Stimulated activated CD4-positive, alpha-beta T cell treated with anti-CD3 and anti-CD28 coated beads, Interleukin-2, amount 100 ng/mL, for 24 hours (primary cell): ENCODE results near the gene GRM7.
"Not testable (repeated sequence)": the region's sequence is repeated elsewhere in the genome, so short reads cannot be mapped to it uniquely, and the experiment has no call there.

Experiments
- DNase-seq, 2 donors: peaks; one replicate each; pipeline ENCODE4 v3.0.0-alpha.2; 2020

GRM7 gene

DNA sequence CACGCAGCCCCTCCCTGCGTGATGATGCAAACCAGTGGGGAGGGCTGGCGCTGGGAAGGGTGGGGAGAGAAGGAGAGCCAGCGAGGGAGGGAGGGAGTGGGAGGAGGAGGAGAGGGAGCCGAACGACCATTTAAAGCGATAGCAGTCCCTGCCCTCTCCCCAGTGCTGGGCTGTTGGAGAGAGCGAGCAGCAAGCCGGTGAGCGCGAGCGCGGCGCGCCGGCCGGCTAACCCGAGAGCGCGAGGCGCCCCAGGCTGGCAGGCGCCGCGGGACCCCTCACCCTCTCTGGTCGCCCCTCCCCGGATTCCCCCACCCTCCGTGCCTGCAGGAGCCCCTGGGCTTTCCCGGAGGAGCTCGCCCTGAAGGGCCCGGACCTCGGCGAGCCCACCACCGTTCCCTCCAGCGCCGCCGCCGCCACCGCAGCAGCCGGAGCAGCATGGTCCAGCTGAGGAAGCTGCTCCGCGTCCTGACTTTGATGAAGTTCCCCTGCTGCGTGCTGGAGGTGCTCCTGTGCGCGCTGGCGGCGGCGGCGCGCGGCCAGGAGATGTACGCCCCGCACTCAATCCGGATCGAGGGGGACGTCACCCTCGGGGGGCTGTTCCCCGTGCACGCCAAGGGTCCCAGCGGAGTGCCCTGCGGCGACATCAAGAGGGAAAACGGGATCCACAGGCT lies at the start of gene GRM7:
Gene GRM7, plus strand, starts transcription at position 162 of the 671 bp plus-strand sequence.
- no peak for DNase-seq

- no peak for DNase-seq
These were observed 39.5 kb upstream of the GRM7 start for GRCh38 chr3:6821411-6821810.

GRCh38 chr3:6825524-6825923 lies 35.4 kb upstream of the GRM7 start:
- DNase-seq, result no peak

DNA sequence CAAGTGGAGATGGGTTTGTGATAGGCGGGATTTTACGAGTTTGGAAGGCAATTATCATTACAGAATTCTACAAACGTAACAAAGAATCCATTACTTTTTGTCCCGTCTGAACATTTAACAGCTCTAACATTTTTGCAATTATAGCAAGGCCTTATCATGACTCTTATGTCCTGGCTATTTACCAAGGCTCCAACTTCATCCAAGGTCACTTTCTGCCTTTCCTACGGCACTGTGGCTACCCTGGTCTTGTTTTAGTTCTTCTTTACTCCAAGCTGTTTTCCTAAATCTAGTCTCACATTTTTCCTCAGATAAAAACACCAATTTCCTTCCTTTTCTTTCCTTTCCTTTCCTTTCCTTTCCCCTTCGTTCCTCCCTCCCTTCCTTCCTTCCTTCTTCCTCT lies 33.5 kb upstream of the GRM7 start:
- DNase-seq, result no peak

DNA sequence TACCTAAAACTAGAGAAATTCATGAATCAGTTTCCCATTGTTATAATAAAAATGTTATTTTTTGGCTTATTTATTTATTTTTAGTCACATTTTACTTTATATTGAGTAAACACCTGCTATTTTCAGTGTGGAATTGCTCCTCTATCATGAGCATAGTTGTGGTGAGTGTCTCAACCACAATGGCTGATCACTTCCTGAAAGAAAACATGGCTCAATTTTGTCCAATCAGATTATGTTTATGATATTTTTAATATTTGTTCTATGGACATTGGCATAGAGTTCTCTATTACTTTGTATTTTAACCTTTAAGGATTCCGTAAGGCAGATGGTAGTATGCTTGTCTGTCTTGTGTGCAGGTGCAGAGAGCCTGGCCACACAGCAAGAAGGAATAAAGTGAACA lies 16.2 kb upstream of the GRM7 start:
- DNase-seq, result no peak

DNA sequence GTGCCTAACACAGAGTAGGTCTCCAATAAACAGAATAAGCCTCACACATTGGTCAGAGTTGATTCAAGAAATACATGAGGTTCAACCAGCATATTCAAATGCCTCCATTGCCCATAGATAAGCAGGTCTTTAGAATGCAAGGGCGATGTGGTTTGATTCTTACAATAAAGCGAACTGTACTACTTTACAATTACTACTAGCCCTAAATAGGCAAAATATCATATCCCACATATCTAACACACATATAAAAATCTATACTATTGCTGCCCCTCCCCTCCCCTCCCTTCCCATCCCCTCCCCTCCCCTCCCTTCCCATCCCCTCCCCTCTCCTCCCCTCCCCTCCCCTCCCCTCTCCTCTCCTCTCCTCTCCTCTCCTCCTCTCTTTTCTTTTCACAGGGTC lies 6.7 kb upstream of the GRM7 start:
- DNase-seq, result no peak

DNA sequence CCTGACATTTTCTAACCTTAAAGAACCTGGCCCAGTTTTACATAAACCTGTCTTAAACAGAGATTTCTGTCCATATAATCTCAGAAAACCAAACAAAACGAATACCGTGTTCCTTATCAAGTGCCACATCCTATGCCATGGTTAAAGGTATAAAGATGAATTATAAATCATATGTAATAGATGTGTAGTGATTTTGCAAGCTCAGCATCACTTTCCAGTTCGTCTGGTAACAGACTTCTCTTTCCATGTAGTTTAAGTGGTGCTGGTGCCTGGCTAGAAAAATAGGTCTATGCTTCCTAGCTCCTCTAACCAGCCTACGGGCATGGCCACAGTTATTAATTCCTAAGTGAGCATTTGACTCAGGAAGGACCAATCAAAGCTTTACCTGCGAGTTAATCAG lies 3.4 kb upstream of the GRM7 start:
- DNase-seq, result no peak

DNA sequence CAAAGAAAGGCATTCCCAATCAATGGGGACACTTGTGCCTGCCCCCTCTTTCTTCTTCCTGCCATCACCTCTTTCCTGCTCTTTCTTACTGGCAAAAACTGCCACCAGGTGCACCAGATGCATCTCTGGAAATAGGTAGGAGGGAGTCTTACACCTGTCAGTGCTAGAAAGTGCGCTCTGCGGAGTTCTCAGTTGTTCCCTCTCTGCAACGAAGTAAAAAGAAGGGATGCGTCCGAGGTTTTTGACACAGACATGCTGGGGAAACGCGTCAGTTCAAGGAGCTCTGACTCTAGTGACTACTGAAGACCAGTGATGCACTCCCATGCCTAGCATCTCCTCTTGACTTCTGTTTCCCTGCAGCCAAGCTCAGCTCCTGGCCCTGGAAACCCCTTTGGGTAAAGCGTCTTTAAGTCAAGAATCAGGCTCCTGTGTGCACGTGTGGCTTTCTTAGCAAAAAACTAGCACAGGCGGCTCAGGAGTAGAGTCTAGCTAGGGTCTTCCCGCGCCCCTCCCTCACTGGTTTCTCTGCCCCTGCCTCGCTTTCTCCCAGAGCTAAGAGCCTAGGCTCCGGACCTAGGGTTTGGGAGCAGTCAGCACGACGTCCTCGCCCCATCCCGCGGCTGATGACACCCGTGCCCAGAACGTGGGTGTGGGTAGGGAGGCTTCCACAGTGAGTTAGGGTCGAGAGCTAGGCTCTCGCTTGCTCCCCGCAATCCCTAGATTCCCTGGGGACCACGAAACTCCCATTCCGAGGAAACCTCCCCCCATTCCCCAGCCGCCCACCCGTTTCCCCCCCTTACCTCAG lies 564 bp upstream of the GRM7 start:
- no peak for DNase-seq

- DNase-seq, result no peak
These were observed 698 bp downstream of the GRM7 start for GRCh38 chr3:6861625-6862000.

DNA sequence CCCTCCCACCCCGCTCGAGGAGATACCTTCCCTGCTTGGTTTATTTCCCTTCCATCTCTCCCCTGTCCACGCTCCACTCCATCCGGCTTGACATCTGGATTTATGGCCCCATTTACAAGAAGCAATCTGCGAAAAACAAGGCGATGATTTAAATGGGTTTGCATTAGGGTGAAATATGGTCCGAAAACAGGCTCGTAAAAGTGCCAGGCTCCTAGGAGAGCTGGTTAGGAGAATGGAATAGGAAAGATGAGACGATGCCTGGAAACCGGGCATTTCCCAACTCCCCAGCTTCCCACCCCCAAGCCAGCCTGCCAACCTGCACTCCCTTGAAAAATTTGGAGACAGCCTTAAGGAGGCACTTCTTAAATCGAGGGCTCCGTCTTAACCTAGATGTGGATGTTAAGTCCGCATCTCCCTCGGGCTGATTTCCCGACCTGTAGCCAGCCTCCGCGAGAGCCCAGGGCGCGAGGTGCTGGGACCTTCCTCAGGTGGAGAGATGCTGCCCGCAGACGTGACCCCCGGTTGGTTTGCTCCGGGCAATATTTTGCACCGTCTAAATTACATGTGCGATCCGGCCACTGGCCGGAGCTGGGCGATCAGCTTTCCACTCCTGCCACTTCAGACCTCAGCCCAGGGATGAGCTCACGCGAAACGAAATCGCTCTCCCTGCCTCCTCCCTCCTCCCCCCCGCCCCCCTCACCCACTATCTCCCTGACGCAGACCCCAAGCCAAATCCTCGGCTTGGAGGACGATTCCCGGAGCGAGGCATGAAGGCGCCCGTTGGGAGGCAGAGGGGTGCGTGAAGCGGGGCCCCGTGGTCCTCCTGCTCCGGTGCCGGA lies 1.3 kb downstream of the GRM7 start:
- no peak for DNase-seq

DNA sequence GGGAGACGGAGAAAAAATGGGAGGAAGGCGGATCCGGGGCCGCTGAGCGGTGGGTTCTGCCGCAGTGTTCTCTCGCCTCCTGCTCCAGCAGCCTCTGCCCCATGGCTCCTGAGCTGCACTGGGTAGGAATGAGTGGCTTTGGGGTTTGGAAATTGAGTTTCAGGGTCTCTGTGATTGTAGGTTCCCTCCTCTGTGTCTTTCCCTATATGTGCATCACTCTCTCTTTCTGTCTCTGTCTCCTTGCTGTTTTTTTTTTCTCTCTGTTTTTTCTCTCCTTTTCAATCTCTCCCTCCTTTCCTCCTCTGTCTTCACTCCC lies 1.9 kb downstream of the GRM7 start:
- DNase-seq, result no peak

- no peak for DNase-seq
These were observed 6.4 kb downstream of the GRM7 start for GRCh38 chr3:6867269-6867668.

DNA sequence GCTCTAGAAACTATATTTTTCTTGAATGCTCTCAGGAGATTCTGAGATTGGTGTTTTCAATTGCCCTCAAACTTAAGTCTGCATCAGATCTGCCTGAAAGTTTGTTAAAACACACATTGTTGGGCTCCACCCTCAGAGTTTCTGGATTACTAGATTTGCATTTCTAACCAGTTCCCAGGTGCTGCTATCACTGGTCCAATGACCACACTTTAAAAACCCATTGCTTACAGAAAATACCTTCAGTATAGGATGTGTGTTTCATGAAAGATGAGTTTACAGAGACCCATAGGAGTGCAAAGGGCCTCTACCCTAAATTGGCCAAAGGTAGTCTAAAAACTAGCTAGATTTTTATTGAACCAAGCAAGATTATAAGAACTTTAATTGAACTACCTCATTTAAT lies 17.8 kb downstream of the GRM7 start:
- no peak for DNase-seq

DNA sequence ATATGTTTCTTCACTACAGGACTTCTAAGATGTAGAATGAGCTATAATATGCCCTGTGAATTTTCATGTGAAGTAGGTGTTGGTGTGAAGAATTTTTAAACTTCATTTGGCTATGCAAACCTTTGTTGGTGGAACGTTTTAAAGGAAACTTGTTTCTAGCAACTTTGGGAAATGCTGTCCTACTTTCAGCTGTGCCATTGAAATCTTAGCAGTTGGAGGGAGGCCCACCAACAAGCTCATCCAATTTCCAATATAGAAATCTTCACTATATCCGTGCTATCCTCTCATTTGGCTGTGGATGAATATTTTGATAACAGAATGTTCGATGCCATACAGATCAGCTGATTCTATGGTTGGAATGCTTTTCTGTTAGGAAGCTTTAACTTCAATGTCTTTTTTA lies 51.3 kb downstream of the GRM7 start:
- DNase-seq, result no peak

DNA sequence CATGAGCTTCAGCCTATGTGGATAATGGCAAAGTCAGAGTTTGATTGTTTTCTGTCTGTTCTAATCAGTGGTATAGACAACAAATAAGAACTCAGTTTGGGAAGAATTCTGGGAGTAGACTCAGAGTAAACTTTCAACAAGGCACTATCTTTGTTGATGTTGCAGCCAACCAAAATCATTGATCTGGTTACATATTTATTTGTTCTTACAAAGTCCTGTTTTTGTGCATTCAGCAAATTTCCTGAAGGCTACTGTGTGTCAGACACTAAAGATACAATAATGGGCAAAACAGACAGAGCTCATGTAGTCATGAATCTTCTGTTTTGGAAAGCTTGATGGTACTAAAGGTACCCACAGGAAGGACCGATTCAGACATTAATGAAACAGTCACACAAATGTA lies 55.0 kb downstream of the GRM7 start:
- no peak for DNase-seq

GRCh38 chr3:6921066-6921465 lies 60.2 kb downstream of the GRM7 start:
- DNase-seq, result no peak

GRCh38 chr3:6921876-6922275 lies 61.0 kb downstream of the GRM7 start:
- no peak for DNase-seq

DNA sequence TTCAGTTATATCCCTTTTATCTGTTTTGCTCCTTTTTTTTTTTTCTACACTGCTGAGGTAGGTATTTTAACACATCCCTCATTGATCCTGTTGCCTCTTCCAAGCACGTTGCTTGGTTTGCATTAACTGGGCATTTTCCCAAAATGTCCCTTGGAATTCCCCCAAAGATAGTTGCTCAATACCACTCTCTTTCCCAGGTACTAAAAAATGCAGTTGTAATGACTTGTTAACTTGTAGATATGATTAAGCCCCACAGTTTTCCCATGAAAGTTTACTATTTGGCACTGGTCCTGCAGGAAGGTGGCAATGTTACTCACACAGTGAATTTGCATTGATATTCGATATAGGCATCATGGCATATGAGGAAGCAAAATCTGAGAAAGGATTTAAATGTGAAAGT lies 67.1 kb downstream of the GRM7 start:
- DNase-seq, result no peak

- DNase-seq, result no peak
These were observed 69.0 kb downstream of the GRM7 start for GRCh38 chr3:6929918-6930317.

GRCh38 chr3:6935418-6935817 lies 74.5 kb downstream of the GRM7 start:
- not testable (repeated sequence) for DNase-seq

GRCh38 chr3:6935970-6936369 lies 75.1 kb downstream of the GRM7 start:
- no peak for DNase-seq

DNA sequence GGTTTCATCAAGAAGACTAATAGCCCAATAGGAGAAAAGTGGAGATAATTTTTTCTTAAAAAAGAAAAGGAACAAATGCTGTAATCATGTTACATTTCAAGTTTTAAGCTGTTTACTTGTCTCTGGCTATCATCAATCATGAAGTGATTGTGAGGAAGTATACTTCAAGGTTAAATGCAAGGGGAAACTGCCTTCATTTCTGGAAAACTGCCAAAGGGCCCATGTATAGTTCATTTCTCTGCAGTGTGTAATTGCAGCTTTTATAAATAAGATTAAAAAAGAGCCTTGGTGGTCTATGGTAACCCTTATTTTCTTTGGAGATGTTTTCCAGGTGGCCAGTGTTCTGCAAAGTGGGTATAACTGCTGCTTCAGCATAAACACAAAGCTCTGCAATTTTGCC lies 101.9 kb downstream of the GRM7 start:
- no peak for DNase-seq

DNA sequence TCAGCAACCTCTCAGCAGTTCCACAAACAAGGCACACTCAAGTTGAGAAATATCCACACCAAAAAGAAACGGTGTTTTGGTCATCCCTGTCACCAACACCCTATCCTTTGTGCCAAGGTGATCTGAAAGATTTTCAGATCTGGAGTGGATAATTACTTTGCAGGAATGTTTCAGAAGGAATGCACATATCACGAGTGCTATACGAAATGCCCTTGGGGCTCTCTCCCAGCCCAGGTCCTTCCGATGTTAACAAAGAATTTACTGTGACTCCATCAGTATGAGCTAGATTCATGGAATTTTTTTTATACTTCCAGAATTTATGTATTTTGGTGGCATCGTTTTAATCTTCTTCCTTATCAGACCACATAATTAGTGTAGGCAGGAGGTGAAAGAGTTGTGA lies 105.0 kb downstream of the GRM7 start:
- no peak for DNase-seq

DNA sequence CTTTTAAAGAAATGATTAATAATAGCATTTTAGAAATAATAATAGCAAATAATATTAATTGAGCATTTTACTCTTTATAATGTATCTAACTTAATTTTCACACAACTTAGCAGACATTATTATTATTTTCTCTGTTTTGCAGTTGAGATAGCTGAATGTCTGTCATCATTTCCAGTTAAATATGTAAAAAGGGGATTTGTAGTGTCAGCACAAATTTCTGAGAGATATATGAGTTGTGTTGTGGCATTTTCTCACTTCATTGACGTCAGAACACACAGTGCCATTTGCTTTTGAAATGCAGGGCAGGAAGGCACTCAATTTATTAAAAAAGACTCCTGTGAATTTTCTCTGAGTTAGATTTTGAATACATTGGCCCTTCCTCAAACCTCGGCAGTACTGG lies 111.0 kb downstream of the GRM7 start:
- no peak for DNase-seq
